Measurements from ENCODE around the gene KRTAP9-7. TPM values are rescaled to one million over a fixed set of nuclear protein-coding genes. Genes with fewer than 3 reads are reported as not detected.
"Not testable (repeated sequence)": the region's sequence is repeated elsewhere in the genome, so short reads cannot be mapped to it uniquely, and the experiment has no call there.

Gene KRTAP9-7
- total RNA-seq, 1 donor from 2014 or later: not detected

DNA sequence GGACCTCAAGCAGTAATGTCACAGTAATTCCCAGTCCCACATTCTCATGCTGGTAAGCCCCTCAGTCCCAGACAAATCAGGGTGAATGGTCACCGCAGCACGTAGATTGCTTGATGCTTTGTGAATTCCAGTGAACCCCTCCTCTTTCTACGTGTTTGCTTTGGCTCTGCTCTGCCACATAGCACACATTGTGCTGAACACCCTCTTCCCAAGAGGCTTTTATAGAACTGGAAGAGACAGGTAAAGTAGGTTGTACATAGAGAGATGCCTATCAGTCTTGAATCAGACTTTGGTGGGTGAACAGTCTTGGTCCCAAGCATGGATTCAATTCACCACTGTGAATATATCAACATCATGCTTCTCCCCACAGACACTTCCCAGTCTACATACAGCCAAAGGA, 10.9 kb upstream of the KRTAP9-7 start:
- TF ChIP-seq, protein P1, sequence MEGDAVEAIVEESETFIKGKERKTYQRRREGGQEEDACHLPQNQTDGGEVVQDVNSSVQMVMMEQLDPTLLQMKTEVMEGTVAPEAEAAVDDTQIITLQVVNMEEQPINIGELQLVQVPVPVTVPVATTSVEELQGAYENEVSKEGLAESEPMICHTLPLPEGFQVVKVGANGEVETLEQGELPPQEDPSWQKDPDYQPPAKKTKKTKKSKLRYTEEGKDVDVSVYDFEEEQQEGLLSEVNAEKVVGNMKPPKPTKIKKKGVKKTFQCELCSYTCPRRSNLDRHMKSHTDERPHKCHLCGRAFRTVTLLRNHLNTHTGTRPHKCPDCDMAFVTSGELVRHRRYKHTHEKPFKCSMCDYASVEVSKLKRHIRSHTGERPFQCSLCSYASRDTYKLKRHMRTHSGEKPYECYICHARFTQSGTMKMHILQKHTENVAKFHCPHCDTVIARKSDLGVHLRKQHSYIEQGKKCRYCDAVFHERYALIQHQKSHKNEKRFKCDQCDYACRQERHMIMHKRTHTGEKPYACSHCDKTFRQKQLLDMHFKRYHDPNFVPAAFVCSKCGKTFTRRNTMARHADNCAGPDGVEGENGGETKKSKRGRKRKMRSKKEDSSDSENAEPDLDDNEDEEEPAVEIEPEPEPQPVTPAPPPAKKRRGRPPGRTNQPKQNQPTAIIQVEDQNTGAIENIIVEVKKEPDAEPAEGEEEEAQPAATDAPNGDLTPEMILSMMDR (conservative IDR thresholded peaks at IDR 0.05): no peak
- no peak for DNase-seq (ENCODE audit: extremely low spot score, unreplicated experiment)
- no peak overlapping the region for H3K4me3 Mint-ChIP-seq

DNA sequence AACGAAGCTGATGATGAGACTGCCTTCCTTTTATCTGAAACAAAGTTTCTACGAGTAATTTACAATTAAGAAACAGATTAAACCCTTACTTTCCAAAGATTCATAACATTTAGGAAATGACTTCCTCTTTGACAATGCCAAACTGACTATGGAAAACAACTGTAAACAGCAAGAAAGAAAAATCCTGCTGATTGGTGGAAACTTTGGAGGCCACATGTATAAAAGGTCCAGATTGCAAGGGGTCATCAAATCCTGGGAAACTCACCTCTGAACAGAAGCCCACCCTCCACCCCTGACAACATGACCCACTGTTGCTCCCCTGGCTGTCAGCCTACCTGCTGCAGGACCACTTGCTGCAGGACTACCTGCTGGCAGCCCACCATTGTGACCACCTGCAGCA, 10.4 kb upstream of the KRTAP9-7 start, which contains the start of gene KRTAP9-6:
Gene KRTAP9-6, plus strand, starts transcription at position 301 of the 400 bp plus-strand sequence. Its CDS starts 0 bp downstream, at position 301.
- Mint-ChIP-seq H3K4me3 (no peak within 1 kb of the TSS), H3K9me3 (no peaks in the 10 kb centered on the region), H3K4me1 (ENCODE audit: unreplicated experiment) (no peaks in the 10 kb centered on the region)

More for the DNA sequence above, 10.9 kb upstream of the KRTAP9-7 start:
- no peaks in the 10 kb centered on the region for H3K36me3 Mint-ChIP-seq
- H3K9me3 Mint-ChIP-seq: no peaks in the 10 kb centered on the region
- peaks cover 19% of the 10 kb centered on the region for H3K27me3 Mint-ChIP-seq
- no peaks in the 10 kb centered on the region for H3K4me1 Mint-ChIP-seq (ENCODE audit: unreplicated experiment)
- H3K27ac Mint-ChIP-seq: no peak overlapping the region

DNA sequence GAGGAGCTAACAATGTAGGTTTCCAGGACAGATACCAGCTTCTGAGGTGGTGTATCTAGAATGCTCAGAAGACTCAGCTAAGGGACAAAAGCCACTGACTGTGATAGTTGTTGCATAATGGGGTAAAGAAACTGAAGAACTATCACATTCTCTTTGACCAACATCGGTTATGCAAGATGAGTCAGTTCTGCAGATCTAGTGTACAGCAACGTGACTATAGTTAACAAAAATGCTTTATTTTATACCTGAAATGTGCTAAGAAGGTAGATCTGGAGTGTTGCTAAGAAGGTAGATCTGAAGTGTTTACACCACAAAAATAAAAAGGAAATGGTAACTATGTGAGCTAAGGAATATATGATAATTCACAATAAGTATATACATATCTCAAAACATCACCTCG, 7.8 kb upstream of the KRTAP9-7 start:
- Mint-ChIP-seq H3K9me3 (no peaks in the 10 kb centered on the region), H3K27me3 (peaks cover 7% of the 10 kb centered on the region), H3K4me1 (ENCODE audit: unreplicated experiment) (no peaks in the 10 kb centered on the region), H3K4me3 (no peak overlapping the region), H3K36me3 (no peaks in the 10 kb centered on the region), H3K27ac (no peak overlapping the region)
- TF ChIP-seq, protein P1 (conservative IDR thresholded peaks at IDR 0.05): no peak
- no peak for DNase-seq (ENCODE audit: extremely low spot score, unreplicated experiment)

More for the DNA sequence above, 10.4 kb upstream of the KRTAP9-7 start, which contains the start of gene KRTAP9-6:
- Mint-ChIP-seq H3K36me3 (no peaks in the 10 kb centered on the region), H3K27me3 (peaks cover 19% of the 10 kb centered on the region), H3K27ac (no peak within 1 kb of the TSS)
- TF ChIP-seq, protein P1 (conservative IDR thresholded peaks at IDR 0.05): no peak
- DNase-seq (ENCODE audit: extremely low spot score, unreplicated experiment): no peak

DNA sequence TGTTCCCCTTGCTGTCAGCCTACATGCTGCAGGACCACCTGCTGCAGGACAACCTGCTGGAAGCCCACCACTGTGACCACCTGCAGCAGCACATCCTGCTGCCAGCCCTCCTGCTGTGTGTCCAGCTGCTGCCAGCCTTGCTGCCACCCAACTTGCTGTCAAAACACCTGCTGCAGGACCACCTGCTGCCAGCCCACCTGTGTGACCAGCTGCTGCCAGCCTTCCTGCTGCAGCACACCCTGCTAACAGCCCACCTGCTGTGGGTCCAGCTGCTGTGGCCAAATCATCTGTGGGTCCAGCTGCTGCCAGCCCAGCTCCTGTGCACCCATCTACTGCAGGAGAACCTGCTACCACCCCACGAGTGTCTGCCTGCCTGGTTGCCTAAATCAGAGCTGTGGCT, 4.2 kb upstream of the KRTAP9-7 start:
- H3K27me3 Mint-ChIP-seq; H3K9me3 Mint-ChIP-seq; DNase-seq (ENCODE audit: extremely low spot score, unreplicated experiment); H3K4me3 Mint-ChIP-seq; H3K27ac Mint-ChIP-seq; H3K4me1 Mint-ChIP-seq (ENCODE audit: unreplicated experiment); H3K36me3 Mint-ChIP-seq: not testable (repeated sequence)

DNA sequence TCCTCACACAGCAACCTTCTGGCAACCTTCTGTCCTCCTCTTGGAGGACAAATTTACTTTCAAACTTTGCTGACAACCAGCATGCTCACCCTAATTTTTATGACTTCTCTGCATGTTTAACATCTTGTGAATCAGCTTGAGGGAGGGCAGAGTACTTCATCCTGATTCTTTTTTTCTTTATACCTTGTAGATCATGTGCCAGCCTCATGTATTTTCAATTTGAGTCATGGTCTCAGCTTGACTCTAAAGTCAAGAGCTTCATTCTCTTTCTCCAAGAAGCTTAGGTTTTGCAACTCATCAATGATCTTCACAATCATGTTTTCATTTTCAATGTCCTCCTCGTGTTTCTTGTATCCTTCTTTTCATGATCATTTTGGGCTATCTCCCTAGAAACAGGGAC, 3.6 kb upstream of the KRTAP9-7 start:
- no peaks in the 10 kb centered on the region for H3K9me3 Mint-ChIP-seq
- no peak overlapping the region for H3K27ac Mint-ChIP-seq

DNA sequence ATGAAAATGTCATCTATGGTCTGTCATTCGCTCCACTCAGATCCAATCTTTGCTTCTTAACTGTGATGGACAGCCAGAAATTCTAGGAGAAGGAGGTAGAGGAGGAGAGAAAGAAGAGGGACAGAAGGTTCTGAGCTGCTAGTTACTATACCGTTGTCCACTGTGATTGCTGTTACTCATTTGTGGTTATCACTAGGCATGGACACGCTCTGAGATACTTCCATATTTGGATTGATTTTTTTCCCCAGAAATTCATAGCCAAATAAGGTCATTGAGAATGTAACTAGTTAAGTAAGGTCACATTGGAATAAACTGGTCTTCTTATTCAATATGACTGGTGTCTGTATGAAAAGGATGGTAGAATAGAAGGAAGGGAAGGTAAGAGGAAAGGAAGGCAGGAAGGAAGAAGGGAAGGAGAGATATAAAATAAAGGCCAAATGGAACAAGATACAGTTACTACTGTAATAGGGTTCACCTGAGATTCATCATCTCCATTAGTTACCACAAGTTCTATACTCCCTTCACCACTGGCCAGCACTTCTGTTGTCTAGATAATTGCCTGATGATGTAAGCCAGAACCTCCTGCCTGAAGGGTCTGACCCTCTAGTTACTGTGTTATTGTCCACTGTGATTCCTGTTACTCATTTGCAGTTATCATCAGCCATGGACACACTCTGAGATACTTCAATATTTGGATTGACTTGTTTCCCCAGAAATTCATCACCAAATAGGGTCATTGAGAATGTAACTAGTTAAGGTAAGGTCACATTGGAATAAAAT, 2.9 kb downstream of the KRTAP9-7 start:
- no peaks in the 10 kb centered on the region for H3K9me3 Mint-ChIP-seq
- no peaks in the 10 kb centered on the region for H3K4me1 Mint-ChIP-seq (ENCODE audit: unreplicated experiment)
- peaks cover 8% of the 10 kb centered on the region for H3K27me3 Mint-ChIP-seq
- H3K4me3 Mint-ChIP-seq: no peak overlapping the region
- no peaks in the 10 kb centered on the region for H3K36me3 Mint-ChIP-seq
- DNase-seq (ENCODE audit: extremely low spot score, unreplicated experiment): no peak
- TF ChIP-seq, protein P1 (conservative IDR thresholded peaks at IDR 0.05): no peak
- no peak overlapping the region for H3K27ac Mint-ChIP-seq

More for the DNA sequence above, 3.6 kb upstream of the KRTAP9-7 start:
- Mint-ChIP-seq H3K36me3 (no peaks in the 10 kb centered on the region), H3K27me3 (peaks cover 8% of the 10 kb centered on the region), H3K4me3 (no peak overlapping the region), H3K4me1 (ENCODE audit: unreplicated experiment) (no peaks in the 10 kb centered on the region)
- DNase-seq (ENCODE audit: extremely low spot score, unreplicated experiment): no peak
- TF ChIP-seq, protein P1 (conservative IDR thresholded peaks at IDR 0.05): no peak
